Sciatic nerve (tissue), 2 donors: Measurements from ENCODE around the gene ASIC1. TPM values are rescaled to one million over a fixed set of nuclear protein-coding genes. Genes with fewer than 3 reads are reported as not detected.

Experiments
- ATAC-seq: fragments of 200-7000 bp; cut with Tn5 transposase; one replicate; pipeline ENCODE4 v1.9.1; 2020; ENCODE audit warnings: mild to moderate bottlenecking, moderate library complexity
- DNase-seq: peaks from one replicate; pipeline ENCODE4 v3.0.0-alpha.2; 2020; ENCODE audit warnings: low spot score
- intact Hi-C: fragments of 100-400 bp; cut with DNase I; formaldehyde crosslinking; loops from one replicate; pipeline ENCODE4 v1.14.2; 2022
- total RNA-seq: library from RNA; stranded (reverse); fragmentation: NEBNext Ultra II Directional; extraction: Animal tissue kit (Norgen Biotek cat#: 25700); gene quantifications from one replicate; pipeline ENCODE4 v1.2.1, GENCODE V29; 2021
- donor health status: DM: no; HTN: no; CAD: no.
- donor health status: DM: no; HTN: no; CAD: no.

ASIC1 gene
- total RNA-seq, 1 donor from 2014 or later: 5.5 TPM

GRCh38 chr12:50112456-50113218 is 55.2 kb downstream of the ASIC1 start:
- intact Hi-C loops: no loop called here
- DNase-seq: no peak
- ATAC-seq: no peak

- no peak for ATAC-seq
- no peak for DNase-seq
- intact Hi-C loops: no loop called here
These were observed 59.7 kb downstream of the ASIC1 start for GRCh38 chr12:50117057-50117622.

DNA sequence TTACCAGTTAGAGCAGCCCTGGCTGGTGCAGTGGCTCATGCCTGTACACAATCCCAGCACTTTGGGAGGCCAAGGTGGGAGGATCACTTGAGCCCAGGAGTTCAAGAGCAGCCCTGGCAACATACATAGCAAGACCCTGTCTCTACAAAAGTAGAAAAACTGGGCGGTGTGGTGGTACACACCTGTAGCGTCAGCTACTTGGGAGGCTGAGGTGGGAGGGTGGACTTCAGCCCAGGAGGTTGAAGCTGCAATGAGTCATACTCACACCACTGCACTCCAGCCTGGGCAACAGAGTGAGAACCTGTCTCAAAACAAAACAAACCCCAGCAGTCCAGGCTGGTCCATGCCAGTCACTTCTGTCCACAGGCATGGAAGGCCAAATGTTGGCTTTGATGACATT is 62.0 kb downstream of the ASIC1 start:
- intact Hi-C loops: no loop called here
- DNase-seq: no peak

DNA sequence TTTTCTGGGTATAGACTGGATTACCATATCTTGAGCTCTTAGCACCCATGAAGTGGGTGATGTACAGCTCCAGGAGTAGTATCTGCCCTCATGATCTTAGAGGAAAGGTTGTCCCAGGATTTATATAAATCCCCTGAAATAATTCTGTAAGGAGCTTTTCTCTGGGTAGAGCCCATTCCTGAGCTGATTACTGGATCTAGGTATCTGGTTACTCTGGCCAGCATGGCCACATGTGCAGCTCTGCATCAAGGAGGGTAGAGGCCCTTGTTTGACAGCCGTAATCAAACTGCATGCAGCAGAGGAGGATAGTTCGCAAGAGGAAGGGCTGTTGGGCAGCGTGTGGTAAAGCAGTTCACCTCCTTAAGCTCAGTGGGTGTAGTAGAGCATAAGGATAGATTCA is 63.1 kb downstream of the ASIC1 start:
- intact Hi-C loops: loop anchor here (5.0 kb wide), 1 partner anchor 1938 kb away; the partner anchor contains the start of gene CCDC184
- no peak for ATAC-seq

More for the DNA sequence above, 62.0 kb downstream of the ASIC1 start:
- ATAC-seq: no peak

DNA sequence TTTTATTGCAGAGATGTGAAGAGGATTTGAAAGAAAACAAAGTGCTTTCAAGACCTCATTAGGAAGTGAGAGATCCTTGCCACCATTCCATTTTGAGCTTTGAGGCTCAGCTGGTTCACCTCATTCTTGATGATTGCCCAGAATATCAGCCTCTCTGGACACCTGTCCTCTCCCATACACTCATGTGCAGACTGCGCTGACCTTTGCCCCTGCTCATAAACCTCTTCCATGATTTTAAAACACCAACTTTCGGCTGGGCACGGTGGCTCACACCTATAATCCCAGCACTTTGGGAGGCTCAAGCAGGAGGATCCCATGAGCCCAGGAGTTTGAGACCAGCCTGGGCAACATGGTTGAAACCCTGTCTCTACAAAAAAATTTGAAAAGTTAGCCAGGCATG is 63.6 kb downstream of the ASIC1 start:
- no peak for DNase-seq
- intact Hi-C loops: loop anchor here (5.0 kb wide), 1 partner anchor 1939 kb away; the partner anchor contains the start of gene CCDC184
- ATAC-seq: no peak

More for the DNA sequence above, 63.1 kb downstream of the ASIC1 start:
- DNase-seq: no peak

DNA sequence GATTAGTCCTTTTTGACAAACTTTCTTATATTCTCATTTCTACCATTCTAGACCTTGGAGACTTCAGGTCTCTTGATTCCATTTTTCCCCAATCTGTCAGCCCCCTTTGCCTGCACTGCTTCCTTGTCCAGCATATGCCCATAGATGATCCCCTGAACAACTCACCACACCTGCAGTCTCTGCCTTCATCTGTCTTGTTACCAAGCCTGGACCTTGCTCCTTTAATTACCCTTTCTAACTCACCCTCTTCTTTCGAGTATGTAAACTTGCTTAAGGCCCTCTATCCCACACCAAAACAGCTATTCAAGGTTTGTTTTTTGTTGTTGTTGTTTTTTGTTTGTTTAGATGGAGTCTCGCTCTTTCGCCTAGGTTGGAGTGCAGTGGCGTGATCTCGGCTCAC is 64.2 kb downstream of the ASIC1 start:
- DNase-seq (no peak), ATAC-seq (no peak)
- intact Hi-C loops: loop anchor here (5.0 kb wide), 1 partner anchor 1939 kb away; the partner anchor contains the start of gene CCDC184

DNA sequence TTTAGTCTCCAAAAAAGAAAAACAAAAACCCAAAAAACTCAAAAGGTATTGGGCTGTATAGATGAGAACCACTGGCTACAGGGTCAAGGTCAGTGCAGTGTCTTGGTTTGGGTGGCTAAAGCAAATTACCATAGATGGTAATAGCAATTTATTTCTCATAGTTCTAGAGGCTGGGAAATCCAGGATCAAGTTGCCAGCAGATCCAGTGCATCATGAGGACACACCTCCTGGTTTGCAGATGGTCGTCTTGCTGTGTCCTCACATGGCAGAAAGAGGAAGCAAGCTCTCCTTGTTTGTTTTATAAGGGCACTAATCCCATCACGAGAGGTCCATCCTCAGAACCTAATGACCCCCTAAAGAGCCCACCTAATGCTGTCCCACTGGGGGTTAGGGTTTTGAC is 65.8 kb downstream of the ASIC1 start:
- no peak for DNase-seq
- no peak for ATAC-seq
- intact Hi-C loops: loop anchor here (5.0 kb wide), 1 partner anchor 1941 kb away; the partner anchor contains the start of gene CCDC184

DNA sequence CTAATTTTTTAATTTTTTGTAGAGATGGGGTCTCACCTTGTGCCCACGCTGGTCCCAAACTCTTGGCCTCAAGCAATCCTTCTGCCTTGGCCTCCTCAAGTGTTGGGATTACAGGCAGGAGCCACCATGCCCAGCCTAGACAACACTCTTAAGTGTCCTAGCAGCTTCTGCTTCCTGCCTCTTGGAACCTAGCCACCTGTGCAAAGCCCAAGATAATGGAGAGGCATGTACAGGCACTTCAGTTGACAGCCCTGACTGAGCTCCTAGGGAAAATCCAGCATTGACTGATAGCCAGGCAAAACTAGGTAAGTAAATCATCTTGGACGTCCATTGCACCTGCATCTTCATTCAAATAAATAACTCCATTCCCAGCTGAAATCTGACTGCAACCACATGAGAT is 70.2 kb downstream of the ASIC1 start:
- DNase-seq: no peak
- no peak for ATAC-seq
- intact Hi-C loops: no loop called here

GRCh38 chr12:50129290-50129689 is 71.9 kb downstream of the ASIC1 start:
- ATAC-seq: no peak
- DNase-seq: no peak
- intact Hi-C loops: no loop called here

DNA sequence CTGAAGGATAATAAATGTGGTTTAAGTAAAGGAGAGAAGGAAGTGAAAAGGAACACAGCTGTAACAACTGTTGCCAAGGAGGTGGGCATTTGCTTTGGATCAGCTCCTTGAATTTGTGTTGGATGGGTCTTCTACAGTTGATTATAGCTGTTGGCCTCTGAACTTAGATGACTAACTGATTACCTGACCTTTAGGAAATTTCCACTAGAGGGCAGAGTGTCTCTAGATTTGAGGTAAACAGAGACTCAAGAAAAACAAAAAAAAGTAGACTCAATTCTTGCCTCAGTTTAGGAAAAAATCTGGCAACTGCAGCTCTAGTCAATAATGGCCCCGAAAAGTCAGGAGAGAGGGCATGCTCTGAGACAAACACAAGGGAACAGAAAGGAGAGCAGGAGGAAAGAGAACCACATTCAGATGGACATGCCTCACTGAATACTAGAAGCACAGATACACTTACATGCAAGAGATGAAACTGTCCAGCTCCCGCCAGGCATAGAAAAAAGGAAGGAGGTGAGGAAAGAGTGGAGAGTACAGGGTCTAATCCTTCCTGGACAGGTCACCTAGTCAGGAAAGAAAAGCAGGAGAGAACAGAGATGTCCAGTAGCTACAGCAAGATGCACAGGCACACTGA is 75.2 kb downstream of the ASIC1 start:
- intact Hi-C loops: no loop called here
- ATAC-seq (peak; percentile 63), DNase-seq (no peak)

Other genes starting within 250 kb of the ASIC1 start
- 38.2 TPM for gene NCKAP5L, start 229.2 kb upstream of the ASIC1 start, total RNA-seq
- 3.9 TPM for gene BCDIN3D, start 214.5 kb upstream of the ASIC1 start, total RNA-seq
- gene FAIM2, start 153.7 kb upstream of the ASIC1 start, total RNA-seq: 107 TPM
- gene AQP2, start 106.9 kb upstream of the ASIC1 start, total RNA-seq: not detected
- gene AQP5, start 95.7 kb upstream of the ASIC1 start, total RNA-seq: 0.71 TPM
- gene AQP6, start 84.6 kb upstream of the ASIC1 start, total RNA-seq: 0.27 TPM
- 15.0 TPM for gene RACGAP1, start 32.1 kb upstream of the ASIC1 start, total RNA-seq
- gene SMARCD1, start 27.7 kb downstream of the ASIC1 start, total RNA-seq: 35.2 TPM
- 32.2 TPM for gene GPD1, start 46.4 kb downstream of the ASIC1 start, total RNA-seq
- 45.8 TPM for gene COX14, start 54.6 kb downstream of the ASIC1 start, total RNA-seq
- gene CERS5, start 109.8 kb downstream of the ASIC1 start, total RNA-seq: 51.9 TPM
- gene LIMA1, start 225.9 kb downstream of the ASIC1 start, total RNA-seq: 142 TPM